ENCODE measurements around the gene CHCHD6.

Gene CHCHD6

DNA sequence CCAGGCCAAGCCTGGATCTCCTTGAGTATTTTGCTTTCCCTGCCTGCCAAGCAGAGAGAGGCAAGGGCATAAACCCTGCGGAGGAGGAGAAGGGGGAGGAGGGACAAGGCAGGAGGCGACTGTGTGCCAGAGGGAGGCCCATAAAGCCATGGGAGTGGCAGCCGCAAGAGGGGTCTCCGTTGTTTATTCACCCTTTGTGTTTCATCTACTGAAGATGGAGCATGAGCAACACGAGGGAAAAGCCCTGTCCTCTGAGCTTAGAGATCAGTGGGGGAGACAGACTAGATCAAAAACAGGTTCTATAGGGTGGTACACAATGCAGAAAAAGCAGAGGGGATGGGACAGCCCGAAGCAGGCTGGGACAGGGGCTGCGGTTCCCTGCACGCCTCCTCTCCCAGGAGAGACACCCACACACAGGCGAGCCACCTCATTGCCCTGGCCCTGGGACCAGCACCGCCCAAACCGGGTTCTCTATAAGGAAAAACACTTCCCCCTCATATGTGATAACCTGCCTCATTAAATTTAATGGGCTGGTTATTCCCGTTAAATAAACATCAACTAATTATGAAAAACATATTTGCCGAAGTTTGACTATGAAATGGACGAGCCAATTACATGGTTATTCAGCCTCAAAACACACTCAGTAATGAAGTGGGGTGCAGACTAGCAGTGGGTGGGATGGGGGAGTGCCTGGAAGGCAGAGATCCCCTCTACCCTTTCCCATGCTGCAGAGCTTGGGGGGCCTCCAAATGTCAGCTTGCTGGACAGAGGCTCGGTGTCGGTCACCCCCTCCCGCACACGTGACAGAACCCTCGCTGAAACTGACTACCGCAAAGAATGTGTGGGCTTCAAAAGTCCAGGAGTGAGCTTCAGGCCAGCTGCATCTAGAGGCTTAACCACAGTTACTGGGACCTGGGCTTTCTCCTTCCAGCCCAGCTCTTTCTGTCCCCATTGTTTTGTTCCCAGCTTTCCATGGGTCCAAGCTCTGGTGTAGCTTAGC, 264.7 kb downstream of the CHCHD6 start:
- CTCF ChIA-PET, result interaction anchor here (1.1 kb wide), 1 partner anchor 14 kb away, joined by 3 read pairs; the partner anchor contains the start of gene PLXNA1
- TF ChIP-seq L3MBTL2 (conservative IDR thresholded peaks at IDR 0.05), result no peak
- no peak for TF ChIP-seq TARDBP (IDR thresholded peaks at IDR 0.05)
- no peak for TF ChIP-seq LEF1 (IDR thresholded peaks at IDR 0.05; ENCODE audit: borderline replicate concordance)
- no peak for TF ChIP-seq SP1 (IDR thresholded peaks at IDR 0.05)
- no peak for TF ChIP-seq SUZ12 (IDR thresholded peaks at IDR 0.05)
- TF ChIP-seq NFRKB (IDR thresholded peaks at IDR 0.05), result no peak
- no peak for TF ChIP-seq ELF4 (IDR thresholded peaks at IDR 0.05)
- TF ChIP-seq ZNF384 (IDR thresholded peaks at IDR 0.05), result no peak
- no peak for TF ChIP-seq ARNT (IDR thresholded peaks at IDR 0.05)
- no peak for TF ChIP-seq FOXA1 (IDR thresholded peaks at IDR 0.05)
- no peak for TF ChIP-seq CTBP1 (IDR thresholded peaks at IDR 0.05; ENCODE audit: borderline replicate concordance)
- no peak for TF ChIP-seq HDGF (IDR thresholded peaks at IDR 0.05; ENCODE audit: borderline replicate concordance)
- TF ChIP-seq FOXM1 (IDR thresholded peaks at IDR 0.05; ENCODE audit: borderline replicate concordance), result no peak
- TF ChIP-seq, protein P1, sequence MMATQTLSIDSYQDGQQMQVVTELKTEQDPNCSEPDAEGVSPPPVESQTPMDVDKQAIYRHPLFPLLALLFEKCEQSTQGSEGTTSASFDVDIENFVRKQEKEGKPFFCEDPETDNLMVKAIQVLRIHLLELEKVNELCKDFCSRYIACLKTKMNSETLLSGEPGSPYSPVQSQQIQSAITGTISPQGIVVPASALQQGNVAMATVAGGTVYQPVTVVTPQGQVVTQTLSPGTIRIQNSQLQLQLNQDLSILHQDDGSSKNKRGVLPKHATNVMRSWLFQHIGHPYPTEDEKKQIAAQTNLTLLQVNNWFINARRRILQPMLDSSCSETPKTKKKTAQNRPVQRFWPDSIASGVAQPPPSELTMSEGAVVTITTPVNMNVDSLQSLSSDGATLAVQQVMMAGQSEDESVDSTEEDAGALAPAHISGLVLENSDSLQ (IDR thresholded peaks at IDR 0.05), result no peak
- no peak for TF ChIP-seq FOXK2 (IDR thresholded peaks at IDR 0.05)
- no peak for TF ChIP-seq BHLHE40 (IDR thresholded peaks at IDR 0.05; ENCODE audit: borderline replicate concordance)
- DNase-seq (ENCODE audit: extremely low spot score), result no peak
- POLR2A ChIA-PET, result no interaction called here

DNA sequence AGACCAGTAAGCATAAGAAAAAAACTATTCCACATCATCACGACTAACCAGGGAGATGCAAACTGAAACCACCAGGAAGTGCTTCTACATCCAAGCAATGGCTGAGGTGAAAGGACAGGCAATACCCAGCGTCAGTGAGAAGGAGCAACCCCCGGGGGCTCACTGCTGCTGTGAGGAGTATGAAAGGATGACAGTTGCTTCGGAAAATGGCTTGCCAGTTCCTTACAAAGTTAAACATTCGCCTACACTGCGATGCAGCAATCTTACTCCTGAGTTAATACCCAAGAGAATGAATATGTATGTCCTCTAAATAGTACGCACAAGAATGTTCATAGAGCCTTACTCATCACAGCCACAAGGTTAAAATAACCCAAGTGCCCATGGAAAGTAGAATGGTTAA, 265.5 kb downstream of the CHCHD6 start:
- ChIA-PET CTCF (interaction anchor here (1.1 kb wide), 1 partner anchor 13 kb away, joined by 3 read pairs; the partner anchor contains the start of gene PLXNA1), POLR2A (interaction anchor here (0.6 kb wide), 1 partner anchor 216 kb away, joined by 3 read pairs; no protein-coding TSS in a partner anchor)
- no peak for TF ChIP-seq ARNT (IDR thresholded peaks at IDR 0.05)
- TF ChIP-seq HDGF (IDR thresholded peaks at IDR 0.05; ENCODE audit: borderline replicate concordance), result no peak
- TF ChIP-seq NFRKB (IDR thresholded peaks at IDR 0.05), result no peak
- no peak for TF ChIP-seq ZNF384 (IDR thresholded peaks at IDR 0.05)
- TF ChIP-seq SP1 (IDR thresholded peaks at IDR 0.05), result no peak
- no peak for TF ChIP-seq CTBP1 (IDR thresholded peaks at IDR 0.05; ENCODE audit: borderline replicate concordance)
- no peak for TF ChIP-seq LEF1 (IDR thresholded peaks at IDR 0.05; ENCODE audit: borderline replicate concordance)
- no peak for TF ChIP-seq SUZ12 (IDR thresholded peaks at IDR 0.05)
- TF ChIP-seq, protein P1 (IDR thresholded peaks at IDR 0.05), result no peak
- TF ChIP-seq TARDBP (IDR thresholded peaks at IDR 0.05), result no peak
- TF ChIP-seq FOXM1 (IDR thresholded peaks at IDR 0.05; ENCODE audit: borderline replicate concordance), result no peak
- no peak for TF ChIP-seq L3MBTL2 (conservative IDR thresholded peaks at IDR 0.05)
- TF ChIP-seq BHLHE40 (IDR thresholded peaks at IDR 0.05; ENCODE audit: borderline replicate concordance), result no peak
- TF ChIP-seq FOXA1 (IDR thresholded peaks at IDR 0.05), result no peak
- no peak for TF ChIP-seq ELF4 (IDR thresholded peaks at IDR 0.05)
- TF ChIP-seq FOXK2 (IDR thresholded peaks at IDR 0.05), result no peak
- DNase-seq (ENCODE audit: extremely low spot score), result no peak

DNA sequence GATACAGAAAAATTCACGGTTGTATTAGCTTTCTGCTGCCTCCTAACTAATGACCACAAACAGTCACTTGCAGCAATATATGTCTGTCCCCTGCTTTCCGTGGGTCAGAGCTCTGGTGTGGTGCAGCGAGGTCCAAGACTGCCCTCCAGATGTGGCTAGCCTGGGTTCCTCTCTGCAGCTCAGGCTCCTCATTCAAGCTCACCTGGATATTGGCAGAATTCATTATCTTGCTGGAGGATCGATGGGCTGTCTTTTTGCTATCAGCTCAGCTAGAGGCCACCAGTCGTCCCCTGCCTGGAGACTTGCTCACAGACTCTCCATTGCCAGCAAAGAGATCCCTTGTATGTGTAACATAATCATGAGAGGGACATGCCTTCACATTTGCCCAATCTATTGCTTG, 266.1 kb downstream of the CHCHD6 start:
- POLR2A ChIA-PET, result no interaction called here
- CTCF ChIA-PET, result no interaction called here
- DNase-seq (ENCODE audit: extremely low spot score), result no peak
- TF ChIP-seq HDGF (IDR thresholded peaks at IDR 0.05; ENCODE audit: borderline replicate concordance) (no peak), FOXK2 (IDR thresholded peaks at IDR 0.05) (no peak), ZNF384 (IDR thresholded peaks at IDR 0.05) (no peak), LEF1 (IDR thresholded peaks at IDR 0.05; ENCODE audit: borderline replicate concordance) (no peak), SUZ12 (IDR thresholded peaks at IDR 0.05) (no peak), CTBP1 (IDR thresholded peaks at IDR 0.05; ENCODE audit: borderline replicate concordance) (no peak), SP1 (IDR thresholded peaks at IDR 0.05) (no peak), L3MBTL2 (conservative IDR thresholded peaks at IDR 0.05) (no peak), ARNT (IDR thresholded peaks at IDR 0.05) (no peak), FOXM1 (IDR thresholded peaks at IDR 0.05; ENCODE audit: borderline replicate concordance) (no peak), NFRKB (IDR thresholded peaks at IDR 0.05) (no peak)
- TF ChIP-seq, protein P1 (IDR thresholded peaks at IDR 0.05), result no peak

DNA sequence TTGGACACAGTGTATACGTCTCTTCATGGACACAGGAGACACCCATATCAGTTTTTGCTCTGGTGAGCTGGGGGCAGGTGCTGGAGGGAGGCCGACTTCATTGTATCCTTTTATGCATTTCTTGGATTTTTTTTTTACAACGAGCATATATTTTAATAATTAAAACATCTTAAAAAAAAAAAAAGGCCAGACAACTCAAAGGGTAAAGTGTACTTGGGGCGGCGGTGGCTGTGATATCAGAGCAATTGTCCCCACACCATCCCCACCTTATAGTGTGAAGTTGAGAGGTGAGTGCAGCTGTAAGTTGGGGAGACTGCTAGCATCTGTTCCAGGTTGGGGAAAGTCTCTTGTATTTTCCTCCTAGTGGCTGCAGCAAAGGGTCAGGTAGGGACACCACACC, 266.9 kb downstream of the CHCHD6 start:
- ChIA-PET CTCF (no interaction called here), POLR2A (no interaction called here)
- DNase-seq (ENCODE audit: extremely low spot score), result no peak
- TF ChIP-seq L3MBTL2 (conservative IDR thresholded peaks at IDR 0.05) (no peak), FOXK2 (IDR thresholded peaks at IDR 0.05) (no peak), LEF1 (IDR thresholded peaks at IDR 0.05; ENCODE audit: borderline replicate concordance) (no peak), BHLHE40 (IDR thresholded peaks at IDR 0.05; ENCODE audit: borderline replicate concordance) (no peak), HDGF (IDR thresholded peaks at IDR 0.05; ENCODE audit: borderline replicate concordance) (no peak), ARNT (IDR thresholded peaks at IDR 0.05) (no peak), SUZ12 (IDR thresholded peaks at IDR 0.05) (no peak), ELF4 (IDR thresholded peaks at IDR 0.05) (no peak), CTBP1 (IDR thresholded peaks at IDR 0.05; ENCODE audit: borderline replicate concordance) (no peak)
- TF ChIP-seq, protein P1 (IDR thresholded peaks at IDR 0.05), result no peak

DNA sequence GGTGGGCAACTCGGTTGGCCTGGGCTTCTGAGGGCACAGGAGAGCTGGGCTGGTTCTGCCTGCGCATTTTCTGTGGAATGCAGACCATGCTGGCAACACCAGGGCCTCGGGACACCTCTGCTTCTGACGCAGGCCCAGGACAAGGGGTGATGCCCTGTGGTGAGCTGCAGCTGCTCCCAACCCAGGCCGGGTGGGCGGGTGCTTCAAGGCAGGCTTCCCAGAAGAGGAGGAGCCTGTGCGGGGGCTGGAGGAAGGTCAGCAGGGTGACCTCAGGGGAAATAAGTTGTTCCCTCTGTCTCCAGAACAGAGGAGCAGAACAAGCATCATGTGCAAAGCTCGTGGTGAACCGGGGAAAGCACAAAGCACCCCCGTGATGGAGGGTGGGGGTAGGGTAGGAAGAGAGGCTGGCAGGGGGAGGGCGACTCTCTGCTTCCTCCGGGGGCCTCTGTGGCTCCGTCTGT, 267.9 kb downstream of the CHCHD6 start:
- POLR2A ChIA-PET, result no interaction called here

More for the DNA sequence above, 267.9 kb downstream of the CHCHD6 start:
- CTCF ChIA-PET, result no interaction called here
- DNase-seq (ENCODE audit: extremely low spot score), result no peak
- TF ChIP-seq CTBP1 (IDR thresholded peaks at IDR 0.05; ENCODE audit: borderline replicate concordance) (no peak), FOXK2 (IDR thresholded peaks at IDR 0.05) (no peak), ELF4 (IDR thresholded peaks at IDR 0.05) (no peak), TARDBP (IDR thresholded peaks at IDR 0.05) (no peak), FOXA1 (IDR thresholded peaks at IDR 0.05) (no peak), FOXM1 (IDR thresholded peaks at IDR 0.05; ENCODE audit: borderline replicate concordance) (no peak), L3MBTL2 (conservative IDR thresholded peaks at IDR 0.05) (no peak), LEF1 (IDR thresholded peaks at IDR 0.05; ENCODE audit: borderline replicate concordance) (no peak), SUZ12 (IDR thresholded peaks at IDR 0.05) (no peak), NFRKB (IDR thresholded peaks at IDR 0.05) (no peak), BHLHE40 (IDR thresholded peaks at IDR 0.05; ENCODE audit: borderline replicate concordance) (no peak), ARNT (IDR thresholded peaks at IDR 0.05) (no peak), HDGF (IDR thresholded peaks at IDR 0.05; ENCODE audit: borderline replicate concordance) (no peak), ZNF384 (IDR thresholded peaks at IDR 0.05) (no peak), SP1 (IDR thresholded peaks at IDR 0.05) (no peak)
- TF ChIP-seq, protein P1 (IDR thresholded peaks at IDR 0.05), result no peak

All from HEK293T (cell line).